ENCODE measurements around the gene LMX1B.

Gene LMX1B

DNA sequence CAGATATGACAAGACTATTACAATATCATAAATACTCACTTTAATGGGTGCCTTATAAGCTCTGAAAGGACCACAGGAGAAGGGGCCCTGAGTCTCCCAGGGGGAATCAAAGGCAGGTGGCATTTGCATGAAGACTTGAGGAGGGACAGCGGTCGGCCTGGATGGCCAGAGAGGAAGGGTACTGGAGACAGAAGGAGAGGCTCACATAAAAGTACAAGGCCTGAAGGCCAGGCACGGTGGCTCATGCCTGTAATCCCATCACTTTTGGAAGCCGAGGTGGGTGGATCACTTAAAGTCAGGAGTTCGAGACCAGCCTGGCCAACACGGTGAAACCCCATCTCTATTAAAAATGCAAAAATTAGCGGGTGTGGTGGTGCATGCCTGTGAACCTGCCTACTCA is 29.1 kb upstream of the LMX1B start:
- TF ChIP-seq CTCF (IDR thresholded peaks at IDR 0.05; ENCODE audit: low read depth, low read length, poor library complexity, severe bottlenecking) (no peak), EZH2phosphoT487 (IDR thresholded peaks at IDR 0.05; ENCODE audit: borderline replicate concordance, low read length) (no peak)
- Histone ChIP-seq H3K4me1 (ENCODE audit: control insufficient read depth, low read length) (no peaks in the 10 kb centered on the region), H3K4me2 (ENCODE audit: low read length) (no peak overlapping the region), H3K36me3 (ENCODE audit: control insufficient read depth, low read length) (no peaks in the 10 kb centered on the region), H3K4me3 (ENCODE audit: low read length) (no peak overlapping the region), H3K9me3 (ENCODE audit: control insufficient read depth, insufficient read depth, low read length) (no peaks in the 10 kb centered on the region), H3K27me3 (ENCODE audit: control insufficient read depth, low read length) (peaks cover 7% of the 10 kb centered on the region; the same call in 1 of the 2 replicates), H4K20me1 (ENCODE audit: control insufficient read depth, insufficient read depth, low read depth, low read length) (no peaks in the 10 kb centered on the region), H3K79me2 (ENCODE audit: control insufficient read depth, low read length) (no peaks in the 10 kb centered on the region), H3K9me2 (replicated peaks; ENCODE audit: control insufficient read depth, low read length) (no peaks in the 10 kb centered on the region), H3K27ac (ENCODE audit: low read depth, low read length) (no peak overlapping the region), H3F3A (ENCODE audit: control insufficient read depth, insufficient read depth) (no peaks in the 10 kb centered on the region)

GRCh38 chr9:126586236-126586635 is 27.5 kb upstream of the LMX1B start:
- Histone ChIP-seq H3K36me3 (ENCODE audit: control insufficient read depth, low read length) (no peaks in the 10 kb centered on the region), H3K4me3 (ENCODE audit: low read length) (no peak overlapping the region), H3F3A (ENCODE audit: control insufficient read depth, insufficient read depth) (no peaks in the 10 kb centered on the region), H3K4me2 (ENCODE audit: low read length) (no peak overlapping the region), H4K20me1 (ENCODE audit: control insufficient read depth, insufficient read depth, low read depth, low read length) (no peaks in the 10 kb centered on the region), H3K4me1 (ENCODE audit: control insufficient read depth, low read length) (no peaks in the 10 kb centered on the region), H3K9me3 (ENCODE audit: control insufficient read depth, insufficient read depth, low read length) (no peaks in the 10 kb centered on the region), H3K27ac (ENCODE audit: low read depth, low read length) (no peak overlapping the region), H3K27me3 (ENCODE audit: control insufficient read depth, low read length) (peaks cover 4% of the 10 kb centered on the region; the same call in 1 of the 2 replicates), H3K79me2 (ENCODE audit: control insufficient read depth, low read length) (no peaks in the 10 kb centered on the region), H3K9me2 (replicated peaks; ENCODE audit: control insufficient read depth, low read length) (no peaks in the 10 kb centered on the region)
- TF ChIP-seq EZH2phosphoT487 (IDR thresholded peaks at IDR 0.05; ENCODE audit: borderline replicate concordance, low read length) (no peak), CTCF (IDR thresholded peaks at IDR 0.05; ENCODE audit: low read depth, low read length, poor library complexity, severe bottlenecking) (no peak)

DNA sequence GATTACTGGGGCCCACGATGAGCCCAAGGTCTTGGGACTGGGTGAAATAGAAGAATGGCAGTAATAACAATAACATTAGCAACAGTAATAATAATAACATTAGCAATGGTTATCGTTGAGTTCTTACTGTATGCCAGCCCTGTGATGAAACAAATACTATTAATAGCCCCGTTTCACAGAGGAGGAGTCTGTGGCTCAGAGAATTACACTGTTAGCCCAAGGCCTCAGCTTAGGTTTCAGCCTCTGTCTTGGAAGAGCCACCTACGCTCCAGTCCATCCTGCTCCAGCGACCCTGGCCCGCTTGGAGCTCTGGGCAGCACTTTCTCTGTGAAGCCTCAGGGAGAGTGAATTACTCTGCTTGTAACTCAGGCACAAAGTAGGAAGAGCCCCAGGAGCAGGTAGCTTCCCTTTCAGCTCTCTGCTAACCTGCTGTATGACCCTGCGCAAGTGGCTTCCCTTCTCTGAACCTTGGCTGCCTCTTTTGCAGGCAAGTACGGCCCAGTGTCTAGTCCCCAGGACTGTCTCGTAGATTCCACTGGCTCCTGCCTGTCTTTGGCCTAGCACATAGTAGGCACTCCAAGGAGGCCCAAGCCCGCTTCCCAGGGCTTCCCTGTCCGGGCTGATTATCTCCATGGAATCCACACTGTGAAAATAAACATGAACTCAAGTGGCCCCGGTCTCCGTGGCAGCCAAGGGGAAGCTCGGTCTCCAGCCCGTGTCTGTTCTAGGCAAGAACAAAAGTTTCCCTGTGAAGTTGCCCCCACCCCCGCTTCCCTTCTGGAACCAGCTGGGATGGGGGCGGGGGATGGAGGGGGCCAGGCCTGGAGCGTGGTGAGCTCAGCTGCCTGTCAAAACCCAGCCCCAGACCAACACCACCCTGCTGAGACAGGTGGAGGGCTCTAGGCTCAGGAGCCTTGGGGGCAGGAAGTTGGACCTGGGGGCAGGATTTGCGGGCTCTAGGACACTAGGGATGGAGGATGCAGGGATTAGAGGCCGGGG is 26.2 kb upstream of the LMX1B start:
- H3K27me3 ChIP-seq (ENCODE audit: control insufficient read depth, low read length) = no peaks in the 10 kb centered on the region
- H3K4me1 ChIP-seq (ENCODE audit: control insufficient read depth, low read length) = no peaks in the 10 kb centered on the region
- no peaks in the 10 kb centered on the region for H3K9me2 ChIP-seq (replicated peaks; ENCODE audit: control insufficient read depth, low read length)
- H3K9me3 ChIP-seq (ENCODE audit: control insufficient read depth, insufficient read depth, low read length) = no peaks in the 10 kb centered on the region
- no peak for TF ChIP-seq CTCF (IDR thresholded peaks at IDR 0.05; ENCODE audit: low read depth, low read length, poor library complexity, severe bottlenecking)
- no peak for TF ChIP-seq EZH2phosphoT487 (IDR thresholded peaks at IDR 0.05; ENCODE audit: borderline replicate concordance, low read length)
- no peaks in the 10 kb centered on the region for H3K79me2 ChIP-seq (ENCODE audit: control insufficient read depth, low read length)
- H3K4me3 ChIP-seq (ENCODE audit: low read length) = no peak overlapping the region
- H3K27ac ChIP-seq (ENCODE audit: low read depth, low read length) = no peak overlapping the region
- H3K4me2 ChIP-seq (ENCODE audit: low read length) = no peak overlapping the region
- no peaks in the 10 kb centered on the region for H4K20me1 ChIP-seq (ENCODE audit: control insufficient read depth, insufficient read depth, low read depth, low read length)
- no peaks in the 10 kb centered on the region for H3K36me3 ChIP-seq (ENCODE audit: control insufficient read depth, low read length)
- H3F3A ChIP-seq (ENCODE audit: control insufficient read depth, insufficient read depth) = no peaks in the 10 kb centered on the region
